ENCODE results near the gene USP14. TPM values are rescaled to one million over a fixed set of nuclear protein-coding genes. Genes with fewer than 3 reads are reported as not detected.

The USP14 gene
- total and polyA plus RNA-seq, 2 of the 8 experiments (the other 6 are each of a cell fraction or from before 2014, with no cell fraction given): 14.8 to 91.1 TPM

DNA sequence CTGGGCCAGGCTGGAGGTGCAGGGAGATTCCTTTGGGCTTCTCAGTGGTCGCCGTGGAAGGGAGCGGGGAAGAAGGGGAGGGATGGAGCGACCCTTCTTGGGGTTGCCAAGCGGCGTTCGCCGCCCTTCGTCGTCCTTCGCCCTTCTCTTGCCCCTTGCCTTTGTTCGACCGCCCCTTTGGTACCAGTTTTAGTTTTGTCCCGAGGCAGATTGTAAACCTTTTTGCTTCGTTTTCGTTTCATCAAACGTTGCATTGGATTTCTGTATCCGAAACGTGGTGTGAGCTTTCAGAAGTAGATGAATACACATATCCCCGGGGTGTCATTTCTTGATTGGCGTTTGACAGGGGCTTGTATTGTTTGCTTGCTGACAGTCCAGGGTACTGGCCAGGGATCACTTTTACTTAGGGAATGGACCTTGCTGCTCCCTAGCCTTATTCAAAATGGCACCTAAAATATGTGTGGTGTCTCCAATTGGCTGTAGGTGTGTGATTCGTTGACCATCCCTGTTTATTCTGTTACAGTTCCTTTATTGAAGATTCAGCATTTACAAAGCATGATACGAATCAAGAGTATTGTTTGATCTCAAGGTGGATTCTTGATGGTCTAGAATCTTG, 788 bp downstream of the USP14 start (continued):
- TF ChIP-seq ASH2L (IDR thresholded peaks at IDR 0.05; ENCODE audit: low read length): no peak
- no peak for TF ChIP-seq RFX5 (IDR thresholded peaks at IDR 0.05; ENCODE audit: borderline replicate concordance, low read depth, low read length)
- TF ChIP-seq CHD2 (IDR thresholded peaks at IDR 0.05; ENCODE audit: low read length): no peak
- TF ChIP-seq CTBP2 (IDR thresholded peaks at IDR 0.05; ENCODE audit: borderline replicate concordance, insufficient read depth, insufficient read length, low read length): no peak
- TF ChIP-seq KDM4A (IDR thresholded peaks at IDR 0.05; ENCODE audit: low read depth, low read length, severe bottlenecking): no peak
- TF ChIP-seq TAF1 (IDR thresholded peaks at IDR 0.05; ENCODE audit: low read depth, low read length): 0 out of 2 replicates have a peak, but pooled peaks have one; percentile 5
